Epidermal melanocyte (primary cell): ENCODE data around the gene HHLA2.

Source experiments
- DNase-seq: peaks from one replicate; pipeline ENCODE4 v3.0.0; 2011; ENCODE audit warnings: low spot score; ENCODE audit not compliant: insufficient read length

HHLA2 gene

GRCh38 chr3:108300103-108300849 lies 3.9 kb downstream of the HHLA2 start:
- no peak for DNase-seq

GRCh38 chr3:108301695-108302404 lies 5.5 kb downstream of the HHLA2 start:
- no peak for DNase-seq

GRCh38 chr3:108302570-108302969 lies 6.2 kb downstream of the HHLA2 start:
- DNase-seq, result no peak

GRCh38 chr3:108305484-108306172 lies 9.3 kb downstream of the HHLA2 start:
- no peak for DNase-seq

- DNase-seq, result no peak
Observed at GRCh38 chr3:108311797-108312196, 15.4 kb downstream of the HHLA2 start.

- DNase-seq, result no peak
Observed at GRCh38 chr3:108312656-108313055, 16.3 kb downstream of the HHLA2 start.

GRCh38 chr3:108315767-108316301 lies 19.5 kb downstream of the HHLA2 start:
- no peak for DNase-seq

GRCh38 chr3:108319428-108320082 lies 23.2 kb downstream of the HHLA2 start:
- DNase-seq, result no peak

GRCh38 chr3:108320746-108321350 lies 24.5 kb downstream of the HHLA2 start:
- DNase-seq, result no peak

- DNase-seq, result no peak
Observed at GRCh38 chr3:108322352-108322751, 26.0 kb downstream of the HHLA2 start.

GRCh38 chr3:108324177-108324576 lies 27.8 kb downstream of the HHLA2 start:
- no peak for DNase-seq

GRCh38 chr3:108327168-108327567 lies 30.8 kb downstream of the HHLA2 start:
- DNase-seq, result no peak

- DNase-seq, result no peak
Observed at GRCh38 chr3:108328821-108329486, 32.6 kb downstream of the HHLA2 start.

GRCh38 chr3:108329508-108329907 lies 33.2 kb downstream of the HHLA2 start:
- no peak for DNase-seq

GRCh38 chr3:108329947-108330346 lies 33.6 kb downstream of the HHLA2 start:
- no peak for DNase-seq

- no peak for DNase-seq
Observed at GRCh38 chr3:108331792-108332191, 35.4 kb downstream of the HHLA2 start.

GRCh38 chr3:108333961-108334360 lies 37.6 kb downstream of the HHLA2 start:
- no peak for DNase-seq

GRCh38 chr3:108334701-108335100 lies 38.4 kb downstream of the HHLA2 start:
- no peak for DNase-seq

GRCh38 chr3:108338901-108339545 lies 42.7 kb downstream of the HHLA2 start:
- no peak for DNase-seq

GRCh38 chr3:108341911-108342310 lies 45.6 kb downstream of the HHLA2 start:
- DNase-seq, result no peak
